Panc1 (cell line): Measurements from ENCODE around the gene MAN2B1. TPM values are rescaled to one million over a fixed set of nuclear protein-coding genes. Genes with fewer than 3 reads are reported as not detected.

Experiments used
- ATAC-seq: fragments of 200-7000 bp; cut with Tn5 transposase; 2 replicates; pipeline ENCODE4 v1.9.1; 2020; ENCODE audit warnings: mild to moderate bottlenecking, moderate library complexity
- BruUV-seq: library from RNA; stranded (reverse); fragments of 400-500 nt; replicated peaks from 2 replicates; lab custom pipeline; 2021; lab: Mats Ljungman, UMichigan
- CTCF ChIA-PET: fragments of 300-600 bp; sonication (Branson Sonifier 250); formaldehyde crosslinking; loops from one replicate; lab custom pipeline; 2022; ENCODE audit warnings: antibody characterized with exemption; lab: Charles Lee
- POLR2A ChIA-PET: fragments of 300-600 bp; sonication (Branson Sonifier 250); formaldehyde crosslinking; loops from one replicate; lab custom pipeline; 2022; ENCODE audit warnings: antibody characterized with exemption; lab: Charles Lee
- DNase-seq: peaks from one replicate; pipeline ENCODE4 v3.0.0-alpha.2; 2010; ENCODE audit warnings: low read depth, low spot score
- H3K27ac ChIP-seq: 2 replicates; pipeline ENCODE4 v1.5.1; 2011; ENCODE audit warnings: mild to moderate bottlenecking, low read length, inconsistent platforms
- H3K27me3 ChIP-seq: fragments of 200-500 bp; sonication (Bioruptor generic); 2 replicates; pipeline ENCODE4 v1.6.0; 2014; ENCODE audit warnings: low read length, inconsistent platforms; ENCODE audit not compliant: control insufficient read depth, insufficient read depth
- H3K36me3 ChIP-seq: fragments of 200-500 bp; sonication (Bioruptor generic); 2 replicates; pipeline ENCODE4 v1.5.1; 2014; ENCODE audit warnings: inconsistent platforms, mild to moderate bottlenecking, low read length, moderate library complexity; ENCODE audit not compliant: control insufficient read depth, insufficient read depth
- H3K4me1 ChIP-seq: 2 replicates; pipeline ENCODE4 v1.5.1; 2011; ENCODE audit warnings: inconsistent platforms, mild to moderate bottlenecking, low read length, moderate library complexity; ENCODE audit not compliant: control insufficient read depth, insufficient read depth
- H3K4me3 ChIP-seq, 2 experiments: 2 replicates each; pipeline ENCODE4 v1.5.1; 2011 to 2012; ENCODE audit warnings: low read depth in 2 of 2, low read length in 2 of 2, mild to moderate bottlenecking in 2 of 2, inconsistent platforms in 1 of 2, moderate library complexity in 1 of 2
- H3K9me3 ChIP-seq: fragments of 200-500 bp; sonication (Bioruptor generic); 2 replicates; pipeline ENCODE4 v1.5.1; 2014; ENCODE audit warnings: low read depth, mild to moderate bottlenecking, inconsistent platforms, low read length, moderate library complexity; ENCODE audit not compliant: control insufficient read depth, insufficient read depth
- CTCF ChIP-seq: fragments of 450-650 bp; IDR thresholded peaks from 2 replicates; pipeline ENCODE4 v1.5.1; 2017; ENCODE audit warnings: mild to moderate bottlenecking
- POLR2AphosphoS5 ChIP-seq: IDR thresholded peaks from 2 replicates; pipeline ENCODE4 v1.6.1; 2012; ENCODE audit warnings: mild to moderate bottlenecking, low read depth, low read length, moderate library complexity
- SIN3A ChIP-seq: IDR thresholded peaks from 2 replicates; pipeline ENCODE4 v1.6.1; 2012; ENCODE audit warnings: low read depth, mild to moderate bottlenecking, low read length, moderate library complexity, borderline replicate concordance; ENCODE audit not compliant: insufficient read depth
- TCF7L2 ChIP-seq: IDR thresholded peaks from 2 replicates; pipeline ENCODE4 v1.6.1; 2011; ENCODE audit warnings: mild to moderate bottlenecking, low read depth, low read length, inconsistent platforms
- in situ Hi-C: cut with HindIII; loops from 2 replicates; pipeline ENCODE4 v1.10.0; 2016; ENCODE audit warnings: low sequenced_read_pairs, low pct_unique_long_range_greater_than_20kb
- intact Hi-C: fragments of 100-400 bp; cut with micrococcal nuclease; formaldehyde crosslinking; loops from one replicate; pipeline ENCODE4 v1.10.0; 2022; ENCODE audit not compliant: unreplicated experiment
- total RNA-seq: library from RNA; stranded (reverse); gene quantifications from one replicate; pipeline ENCODE4 v1.2.1, GENCODE V29; 2021; ENCODE audit not compliant: unreplicated experiment
- TF ChIP-seq, protein P1 (sequence below), 2 experiments: IDR thresholded peaks; 2 replicates each; pipeline ENCODE4 v1.6.1; 2011 to 2012; ENCODE audit warnings: low read depth in 2 of 2, control low read depth in 1 of 2, low read length in 1 of 2, mild to moderate bottlenecking in 1 of 2, moderate library complexity in 1 of 2; ENCODE audit not compliant: insufficient read depth in 1 of 2

Gene MAN2B1
- total RNA-seq, 1 experiment from 2014 or later = 43.0 TPM

DNA sequence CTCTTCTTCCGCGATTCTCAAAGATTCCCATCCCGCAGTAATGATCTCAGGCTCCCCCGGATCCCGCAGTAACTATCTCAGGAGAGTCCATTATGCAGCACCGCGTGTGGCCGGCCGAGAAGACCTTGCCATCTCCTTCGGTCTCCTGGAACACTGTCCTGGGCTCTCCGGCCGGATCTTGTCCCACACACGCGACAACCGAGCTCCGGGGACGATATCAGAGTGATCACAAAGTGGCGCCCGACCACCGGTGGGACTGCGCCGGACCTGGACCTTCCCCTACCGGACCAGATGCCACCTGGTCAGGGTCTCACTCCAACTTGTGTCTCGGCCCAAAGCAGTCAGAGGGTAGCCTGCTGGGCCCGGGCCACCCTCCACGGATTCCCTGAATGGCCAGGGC lies 24.0 kb downstream of the MAN2B1 start:
- BruUV-seq = no TSS peak
- ChIA-PET CTCF (interaction anchor here (0.6 kb wide), 1 partner anchor 9 kb away, joined by 3 read pairs; no protein-coding TSS in a partner anchor), POLR2A (no interaction called here)
- Histone ChIP-seq H3K27ac (no peak overlapping the region), H3K4me1 (0 out of 2 replicates have a peak, but pooled peaks cover 3% of the 10 kb centered on the region), H3K36me3 (no peaks in the 10 kb centered on the region), H3K4me3 (no peak overlapping the region), H3K9me3 (no peaks in the 10 kb centered on the region), H3K27me3 (no peaks in the 10 kb centered on the region)
- DNase-seq (no peak), ATAC-seq (no peak)
- intact Hi-C loops (no loop called here), in situ Hi-C loops (no loop called here)
- TF ChIP-seq POLR2AphosphoS5 (no peak), CTCF (no peak), SIN3A (no peak), TCF7L2 (no peak)
- TF ChIP-seq, protein P1, sequence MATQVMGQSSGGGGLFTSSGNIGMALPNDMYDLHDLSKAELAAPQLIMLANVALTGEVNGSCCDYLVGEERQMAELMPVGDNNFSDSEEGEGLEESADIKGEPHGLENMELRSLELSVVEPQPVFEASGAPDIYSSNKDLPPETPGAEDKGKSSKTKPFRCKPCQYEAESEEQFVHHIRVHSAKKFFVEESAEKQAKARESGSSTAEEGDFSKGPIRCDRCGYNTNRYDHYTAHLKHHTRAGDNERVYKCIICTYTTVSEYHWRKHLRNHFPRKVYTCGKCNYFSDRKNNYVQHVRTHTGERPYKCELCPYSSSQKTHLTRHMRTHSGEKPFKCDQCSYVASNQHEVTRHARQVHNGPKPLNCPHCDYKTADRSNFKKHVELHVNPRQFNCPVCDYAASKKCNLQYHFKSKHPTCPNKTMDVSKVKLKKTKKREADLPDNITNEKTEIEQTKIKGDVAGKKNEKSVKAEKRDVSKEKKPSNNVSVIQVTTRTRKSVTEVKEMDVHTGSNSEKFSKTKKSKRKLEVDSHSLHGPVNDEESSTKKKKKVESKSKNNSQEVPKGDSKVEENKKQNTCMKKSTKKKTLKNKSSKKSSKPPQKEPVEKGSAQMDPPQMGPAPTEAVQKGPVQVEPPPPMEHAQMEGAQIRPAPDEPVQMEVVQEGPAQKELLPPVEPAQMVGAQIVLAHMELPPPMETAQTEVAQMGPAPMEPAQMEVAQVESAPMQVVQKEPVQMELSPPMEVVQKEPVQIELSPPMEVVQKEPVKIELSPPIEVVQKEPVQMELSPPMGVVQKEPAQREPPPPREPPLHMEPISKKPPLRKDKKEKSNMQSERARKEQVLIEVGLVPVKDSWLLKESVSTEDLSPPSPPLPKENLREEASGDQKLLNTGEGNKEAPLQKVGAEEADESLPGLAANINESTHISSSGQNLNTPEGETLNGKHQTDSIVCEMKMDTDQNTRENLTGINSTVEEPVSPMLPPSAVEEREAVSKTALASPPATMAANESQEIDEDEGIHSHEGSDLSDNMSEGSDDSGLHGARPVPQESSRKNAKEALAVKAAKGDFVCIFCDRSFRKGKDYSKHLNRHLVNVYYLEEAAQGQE (IDR thresholded peaks at IDR 0.05; ENCODE audit: insufficient read depth in 1 of 2, low read depth in 2 of 2, low read length in 1 of 2) = no peak

DNA sequence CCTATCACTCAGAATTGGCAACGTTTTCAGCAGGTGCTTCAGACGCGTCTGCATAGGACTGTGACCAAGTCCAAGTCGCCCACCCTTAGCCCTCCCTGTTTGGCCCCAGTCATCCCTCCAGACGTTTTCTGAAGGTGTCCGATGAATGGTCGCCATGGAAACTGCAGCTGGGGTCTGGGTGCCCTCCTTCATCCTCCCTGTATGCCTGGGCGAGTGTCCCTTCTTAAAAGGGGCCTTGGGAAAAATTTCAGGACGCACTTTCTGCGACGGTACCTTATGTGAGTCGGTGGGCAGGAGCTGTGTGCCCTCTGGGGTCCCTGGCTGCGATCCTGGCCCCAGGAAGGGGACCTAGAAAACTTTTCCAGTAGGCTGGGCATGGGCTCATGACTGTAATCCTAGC lies 25.1 kb downstream of the MAN2B1 start:
- intact Hi-C loops = no loop called here
- DNase-seq = no peak
- no peaks in the 10 kb centered on the region for H3K9me3 ChIP-seq
- H3K27me3 ChIP-seq = no peaks in the 10 kb centered on the region
- H3K27ac ChIP-seq = no peak overlapping the region
- H3K4me1 ChIP-seq = 0 out of 2 replicates have a peak, but pooled peaks cover 3% of the 10 kb centered on the region
- CTCF ChIA-PET = no interaction called here
- BruUV-seq = no TSS peak
- no peak for TF ChIP-seq CTCF
- no peak for TF ChIP-seq TCF7L2
- TF ChIP-seq, protein P1 (IDR thresholded peaks at IDR 0.05; ENCODE audit: insufficient read depth in 1 of 2, low read depth in 2 of 2, low read length in 1 of 2) = no peak
- no peak for TF ChIP-seq POLR2AphosphoS5
- no peak for TF ChIP-seq SIN3A
- ATAC-seq = no peak
- POLR2A ChIA-PET = no interaction called here
- in situ Hi-C loops = no loop called here
- no peak overlapping the region for H3K4me3 ChIP-seq
- no peaks in the 10 kb centered on the region for H3K36me3 ChIP-seq
